CD4-positive, alpha-beta T cell treated with Interleukin-12 subunit alpha and Interleukin-12 subunit beta, for 1 hour (primary cell): ENCODE measurements around the gene PLCG1.
"Not testable (repeated sequence)": the region's sequence is repeated elsewhere in the genome, so short reads cannot be mapped to it uniquely, and the experiment has no call there.

ENCODE experiments used
- DNase-seq: peaks from one replicate; pipeline ENCODE4 v3.0.0-alpha.2; 2020

PLCG1 gene

DNA sequence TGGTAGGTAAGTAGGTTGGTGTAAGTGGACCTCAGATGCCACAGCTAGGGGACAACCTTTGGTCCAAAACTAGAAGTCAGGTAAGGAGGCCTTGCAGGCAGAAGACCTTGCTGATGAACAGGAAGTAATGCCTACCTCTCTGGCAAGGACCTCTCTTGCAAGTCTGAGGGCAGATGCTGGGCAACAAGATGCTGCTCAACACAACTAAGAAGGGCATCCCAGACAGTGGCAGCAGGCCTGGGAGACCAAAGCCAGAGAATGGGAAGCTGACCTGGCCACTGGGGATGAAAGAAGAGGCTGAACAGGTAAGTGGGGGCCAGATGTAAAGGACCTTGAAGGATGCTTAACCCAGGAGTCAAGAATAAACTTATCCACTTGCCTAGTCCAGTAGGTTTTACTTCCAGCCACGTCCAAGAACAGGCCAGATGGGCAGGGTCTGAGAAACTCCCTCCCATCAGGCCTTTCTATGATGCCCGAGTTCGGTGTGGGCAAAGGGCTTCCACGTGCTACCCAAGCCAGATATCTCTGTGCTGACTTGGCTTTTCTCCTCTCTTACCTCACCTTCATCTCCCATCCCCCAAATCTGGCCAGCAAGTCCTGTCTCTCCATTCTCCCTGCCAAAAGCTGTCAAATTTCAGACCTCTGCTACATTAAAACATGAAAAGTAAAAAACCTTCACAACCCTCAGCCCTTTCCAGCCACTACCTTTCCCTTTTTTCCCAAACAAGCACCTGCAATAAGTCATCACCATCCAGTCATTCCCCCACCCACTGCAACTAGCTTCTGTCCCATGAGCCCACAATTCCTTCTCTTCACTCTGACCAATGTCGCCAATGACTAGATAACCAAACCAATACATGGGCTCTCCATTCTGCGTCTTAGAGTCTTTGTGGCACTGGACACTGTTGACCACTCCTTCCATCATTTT lies 11.5 kb upstream of the PLCG1 start:
- DNase-seq: no peak

DNA sequence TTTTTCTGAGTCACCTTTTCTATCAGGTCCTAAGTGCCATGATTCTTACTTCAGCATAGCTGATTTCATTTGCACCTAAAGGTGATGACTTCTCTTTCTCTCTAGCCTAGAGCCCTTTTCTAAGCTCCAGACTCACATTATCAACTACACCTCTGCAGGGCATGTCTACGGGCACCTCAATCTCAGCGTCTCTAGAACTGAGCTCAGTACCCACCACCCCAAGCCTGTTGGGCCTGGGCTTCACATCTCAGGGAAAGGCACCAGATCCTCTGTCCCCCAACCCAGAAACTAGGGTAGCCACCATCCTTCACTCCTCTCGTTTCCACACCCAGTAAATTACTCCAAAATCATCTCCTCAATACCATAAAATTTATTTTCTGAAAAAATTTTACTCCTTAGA lies 10.6 kb upstream of the PLCG1 start:
- DNase-seq: no peak

GRCh38 chr20:41128317-41128716 lies 9.0 kb upstream of the PLCG1 start:
- DNase-seq: not testable (repeated sequence)

- DNase-seq: no peak
Observed at GRCh38 chr20:41131594-41132387, 5.6 kb upstream of the PLCG1 start.

GRCh38 chr20:41132388-41132775 lies 5.0 kb upstream of the PLCG1 start:
- not testable (repeated sequence) for DNase-seq

DNA sequence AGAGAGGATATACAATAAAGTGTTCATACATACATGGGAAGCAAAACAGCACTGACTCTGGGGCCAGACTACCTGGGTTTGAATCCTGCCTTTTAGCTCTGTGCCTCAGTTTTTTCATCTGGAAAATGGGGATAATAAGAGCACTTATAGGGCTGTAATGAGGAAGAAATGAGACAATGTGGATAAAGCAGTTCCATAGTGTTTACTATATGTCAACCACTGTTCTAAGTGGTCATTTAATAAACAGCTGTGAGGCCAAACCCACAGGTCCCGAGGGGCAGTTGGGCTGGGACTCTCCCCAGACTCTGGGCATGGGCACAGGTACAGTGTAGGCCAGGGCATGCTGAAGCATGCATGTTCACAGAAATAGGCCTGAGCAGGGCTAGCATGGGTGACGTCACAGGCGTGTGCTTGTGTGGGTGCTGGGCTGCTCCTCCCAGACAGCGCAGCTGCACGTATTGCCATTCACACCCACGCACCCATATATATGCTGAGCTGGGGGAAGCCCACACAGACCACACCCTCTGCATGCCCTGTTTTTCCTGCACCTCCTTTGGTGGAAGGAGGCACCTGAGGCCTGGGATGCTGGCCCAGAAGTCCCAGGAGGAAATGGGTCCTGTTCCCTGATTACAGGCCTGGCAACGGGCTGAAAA lies 3.5 kb upstream of the PLCG1 start:
- DNase-seq: peak; percentile 55

GRCh38 chr20:41134362-41135186 lies 2.8 kb upstream of the PLCG1 start:
- no peak for DNase-seq

DNA sequence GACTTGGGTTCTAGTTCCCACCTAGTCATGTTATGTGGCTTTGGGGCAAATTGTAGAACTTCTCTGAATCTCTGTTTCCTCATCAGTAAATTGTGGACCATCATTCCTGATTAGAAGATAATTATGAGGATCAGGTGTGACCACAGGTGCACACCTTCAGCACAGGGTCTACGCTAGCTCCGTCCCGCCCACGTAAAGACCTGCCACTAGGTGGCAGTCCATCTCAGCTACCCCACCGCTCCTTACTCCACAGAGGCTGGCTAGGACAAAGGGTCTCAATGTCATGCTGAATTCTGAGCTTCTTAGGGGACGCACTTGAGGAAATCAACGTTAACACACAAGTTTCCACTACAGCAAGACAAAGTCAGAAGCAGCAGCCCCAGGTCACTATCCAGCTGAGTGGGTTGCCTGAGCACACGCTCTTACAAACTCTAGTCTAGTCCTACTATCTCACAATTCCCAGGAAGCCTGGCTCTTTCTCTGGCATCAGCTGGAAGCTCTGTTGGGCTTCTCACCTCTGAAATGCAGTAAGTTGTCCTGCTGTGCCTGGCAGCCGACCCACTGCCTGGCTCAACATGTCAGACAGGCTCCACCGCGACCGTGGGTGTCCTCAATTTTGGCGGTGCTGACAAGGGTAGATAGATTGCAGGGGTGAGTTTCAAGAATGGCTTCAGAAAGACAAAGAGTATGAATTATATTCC lies 2.0 kb upstream of the PLCG1 start:
- DNase-seq: peak; percentile 76

DNA sequence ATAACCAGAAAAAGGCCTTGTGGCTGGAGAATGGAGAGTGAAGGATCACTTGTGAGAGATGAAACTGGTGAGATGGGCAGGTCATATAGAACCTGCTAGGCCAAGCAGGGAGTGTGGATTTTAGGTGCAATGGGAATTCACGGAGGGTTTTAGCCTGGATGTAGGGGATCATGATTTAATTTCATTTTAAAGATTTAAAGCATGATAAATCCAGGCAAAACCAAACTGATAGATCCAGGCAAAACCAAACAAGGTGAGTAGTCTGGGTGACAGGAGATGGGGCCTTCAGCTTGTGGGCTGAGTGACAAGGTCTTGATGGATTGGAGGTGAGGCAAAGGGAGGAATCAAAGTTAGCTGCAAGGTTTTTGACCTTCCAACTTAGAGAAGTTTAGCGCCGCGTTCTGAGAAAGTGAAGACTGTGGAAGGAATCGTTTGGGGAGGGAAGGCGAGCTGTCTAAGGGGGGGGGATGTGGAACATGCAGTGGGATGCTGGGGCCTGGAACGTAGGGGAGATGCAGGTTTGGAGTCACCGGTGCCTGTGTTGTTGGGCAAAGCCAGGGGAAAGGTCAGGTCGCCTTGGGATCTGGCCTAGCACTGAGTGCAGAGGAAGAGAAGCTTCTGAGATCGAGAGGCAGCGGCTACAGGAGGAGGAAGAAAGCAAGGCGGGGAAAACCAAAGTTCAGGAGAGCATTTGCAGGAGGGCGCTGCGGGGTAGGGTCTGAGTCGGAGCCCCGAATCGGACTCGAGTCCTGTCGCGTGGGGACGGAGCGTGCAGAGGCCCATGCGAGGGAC lies 1.3 kb upstream of the PLCG1 start:
- DNase-seq: no peak

- DNase-seq: peak; percentile 69
Observed at GRCh38 chr20:41137614-41138474, 501 bp downstream of the PLCG1 start.

GRCh38 chr20:41138475-41139226 lies 1.3 kb downstream of the PLCG1 start:
- DNase-seq: peak; percentile 50

GRCh38 chr20:41139227-41140093 lies 2.1 kb downstream of the PLCG1 start:
- DNase-seq: no peak

DNA sequence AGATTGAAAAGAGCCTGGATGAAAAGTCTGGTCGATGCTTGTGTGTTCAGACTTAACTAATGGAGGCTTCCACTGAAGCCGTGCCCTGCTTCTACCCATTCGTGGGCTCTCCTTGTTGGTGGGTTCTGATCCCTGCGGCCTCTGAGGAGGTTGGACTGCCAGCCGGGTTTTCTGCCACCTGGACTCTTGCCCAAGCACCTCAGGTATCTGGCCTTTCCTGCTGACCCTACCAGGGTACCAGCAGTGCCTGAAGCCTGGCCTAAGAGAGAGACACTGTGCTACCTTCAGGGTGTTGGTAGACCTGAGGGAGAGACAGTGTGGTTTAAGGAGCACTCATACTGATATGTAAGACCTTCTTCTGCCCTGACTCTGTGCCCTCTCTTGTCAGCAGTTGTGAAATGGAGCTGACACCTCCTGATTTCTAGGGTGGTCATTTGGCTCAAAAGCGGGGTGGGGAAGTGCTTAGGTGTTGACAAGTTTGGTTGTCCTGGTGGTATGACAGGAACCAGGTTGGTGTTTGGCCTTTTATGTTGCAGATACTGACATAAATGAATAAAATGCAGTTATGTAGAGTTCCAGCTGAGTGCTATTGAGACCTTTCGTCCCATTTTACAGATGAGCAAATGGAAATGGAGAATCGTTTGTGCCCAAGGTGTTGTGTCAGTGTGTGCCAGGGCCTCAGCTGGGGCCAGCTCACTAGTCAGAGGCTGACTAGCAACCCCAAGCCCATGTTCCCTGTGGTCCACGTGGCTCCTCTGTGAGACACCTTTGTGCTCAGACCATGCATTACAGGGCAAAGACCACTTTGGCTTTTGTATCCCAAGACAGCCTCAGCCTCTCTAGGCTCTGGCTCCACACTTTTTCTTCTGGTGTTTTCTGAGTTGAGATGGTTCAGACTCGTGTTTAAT lies 3.1 kb downstream of the PLCG1 start:
- DNase-seq: no peak

GRCh38 chr20:41141153-41141815 lies 3.9 kb downstream of the PLCG1 start:
- DNase-seq: no peak

GRCh38 chr20:41142245-41142644 lies 4.9 kb downstream of the PLCG1 start:
- DNase-seq: no peak

DNA sequence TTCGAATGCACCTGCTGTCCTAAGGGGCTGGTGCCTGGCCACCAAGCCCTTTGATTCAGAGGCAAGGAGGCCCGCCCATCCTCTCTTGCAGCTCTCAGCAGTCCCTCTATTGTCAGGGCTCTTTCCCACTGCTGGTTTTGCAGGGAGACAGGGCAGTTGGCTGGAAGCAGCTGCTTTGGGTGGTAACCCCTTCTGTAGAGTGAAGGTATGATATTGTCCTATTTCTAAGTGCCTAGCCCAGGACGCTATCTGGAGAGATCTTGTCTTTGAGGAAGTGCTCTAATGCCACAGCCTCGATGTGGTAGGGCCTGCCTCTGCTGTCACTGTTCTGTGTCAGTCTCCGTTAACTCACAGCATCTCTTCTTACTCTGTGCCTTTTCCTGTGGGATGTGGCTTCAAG lies 5.6 kb downstream of the PLCG1 start:
- DNase-seq: peak; percentile 61

GRCh38 chr20:41143354-41143753 lies 6.0 kb downstream of the PLCG1 start:
- no peak for DNase-seq
